ENCODE measurements around the gene ZNF579. TPM values are rescaled to one million over a fixed set of nuclear protein-coding genes. Genes with fewer than 3 reads are reported as not detected.

Gene ZNF579
- total RNA-seq, 1 experiment from 2014 or later: 13.5 TPM

GRCh38 chr19:55550321-55550650 lies 30.4 kb downstream of the ZNF579 start:
- Histone ChIP-seq H4K20me1 (ENCODE audit: low read length) (no peaks in the 10 kb centered on the region), H3K27ac (ENCODE audit: low read length) (peak overlapping the region; percentile 86), H2AFZ (ENCODE audit: low read length) (0 out of 2 replicates have a peak overlapping the region, but pooled peaks have one; percentile 4), H3F3A (ENCODE audit: low read length, unreplicated experiment) (peaks cover 3% of the 10 kb centered on the region), H3K9ac (ENCODE audit: low read length) (0 out of 2 replicates have a peak overlapping the region, but pooled peaks have one; percentile 55), H3K9me2 (replicated peaks; ENCODE audit: low read length) (no peaks in the 10 kb centered on the region), H3K9me3 (ENCODE audit: low read length) (no peaks in the 10 kb centered on the region), H3K36me3 (ENCODE audit: low read depth, low read length) (no peaks in the 10 kb centered on the region), H3K4me3 (ENCODE audit: low read length) (no peak overlapping the region), H3K4me1 (ENCODE audit: insufficient read depth, low read length) (peaks cover 40% of the 10 kb centered on the region), H3K27me3 (ENCODE audit: low read length) (no peaks in the 10 kb centered on the region), H3K4me2 (ENCODE audit: low read length) (no peak overlapping the region; the same call in 1 of the 2 replicates), H3K79me2 (ENCODE audit: low read length) (no peaks in the 10 kb centered on the region)
- TF ChIP-seq, protein P1, sequence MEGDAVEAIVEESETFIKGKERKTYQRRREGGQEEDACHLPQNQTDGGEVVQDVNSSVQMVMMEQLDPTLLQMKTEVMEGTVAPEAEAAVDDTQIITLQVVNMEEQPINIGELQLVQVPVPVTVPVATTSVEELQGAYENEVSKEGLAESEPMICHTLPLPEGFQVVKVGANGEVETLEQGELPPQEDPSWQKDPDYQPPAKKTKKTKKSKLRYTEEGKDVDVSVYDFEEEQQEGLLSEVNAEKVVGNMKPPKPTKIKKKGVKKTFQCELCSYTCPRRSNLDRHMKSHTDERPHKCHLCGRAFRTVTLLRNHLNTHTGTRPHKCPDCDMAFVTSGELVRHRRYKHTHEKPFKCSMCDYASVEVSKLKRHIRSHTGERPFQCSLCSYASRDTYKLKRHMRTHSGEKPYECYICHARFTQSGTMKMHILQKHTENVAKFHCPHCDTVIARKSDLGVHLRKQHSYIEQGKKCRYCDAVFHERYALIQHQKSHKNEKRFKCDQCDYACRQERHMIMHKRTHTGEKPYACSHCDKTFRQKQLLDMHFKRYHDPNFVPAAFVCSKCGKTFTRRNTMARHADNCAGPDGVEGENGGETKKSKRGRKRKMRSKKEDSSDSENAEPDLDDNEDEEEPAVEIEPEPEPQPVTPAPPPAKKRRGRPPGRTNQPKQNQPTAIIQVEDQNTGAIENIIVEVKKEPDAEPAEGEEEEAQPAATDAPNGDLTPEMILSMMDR (conservative IDR thresholded peaks at IDR 0.05; ENCODE audit: low read depth, low read length): no peak
- no peak for TF ChIP-seq EZH2 (IDR thresholded peaks at IDR 0.05; ENCODE audit: low read length, unreplicated experiment)
- TF ChIP-seq EZH2phosphoT487 (IDR thresholded peaks at IDR 0.05; ENCODE audit: borderline replicate concordance, low read length): no peak
- no TSS peak for BruUV-seq (replicated peaks)
- CTCF ChIA-PET: no interaction called here
- intact Hi-C loops (cut with micrococcal nuclease): no loop called here
- no peak for ATAC-seq
- POLR2A ChIA-PET (ENCODE audit: unreplicated experiment): no interaction called here
- no peak for DNase-seq

DNA sequence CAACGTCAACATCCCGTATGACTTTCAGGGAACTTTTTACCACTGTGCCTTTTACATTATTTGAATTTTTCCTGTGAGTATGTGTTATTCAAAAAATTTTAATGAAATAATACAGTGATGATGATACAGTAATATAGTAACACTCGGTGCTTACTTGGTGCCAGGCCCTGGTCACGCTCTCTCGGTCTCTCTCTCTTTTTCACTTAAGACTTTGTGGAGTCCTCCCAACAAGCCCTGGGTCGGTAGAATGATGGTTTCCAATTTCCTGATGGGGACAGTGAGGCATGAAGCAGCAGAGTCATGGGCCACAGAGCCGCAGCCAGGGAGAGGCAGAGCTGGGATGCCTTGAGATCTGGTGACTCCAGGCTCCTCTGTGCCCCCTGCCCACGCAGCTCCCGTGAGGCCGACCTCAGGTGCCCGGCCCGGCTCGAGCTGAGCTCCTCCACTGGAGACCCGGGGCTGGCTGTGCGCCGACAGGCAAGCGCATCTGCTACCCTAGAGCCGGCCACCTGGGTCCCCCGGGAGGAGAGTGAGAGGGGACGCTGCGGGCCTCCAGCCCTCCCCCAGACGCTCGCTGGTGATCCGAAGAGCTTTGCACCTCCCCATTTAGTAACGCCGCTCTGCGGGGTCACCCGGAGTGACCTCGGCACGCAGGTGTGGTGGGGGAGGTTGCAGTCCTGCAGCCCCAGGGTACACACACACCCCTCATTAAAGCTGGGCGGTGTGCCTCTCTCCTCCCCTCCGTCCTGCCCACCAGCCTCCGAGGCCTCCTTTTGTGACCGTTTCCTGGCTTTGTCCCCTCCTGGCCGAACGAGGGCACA lies 30.9 kb downstream of the ZNF579 start:
- peak overlapping the region; percentile 55 for H3K9ac ChIP-seq (ENCODE audit: low read length)
- intact Hi-C loops (cut with micrococcal nuclease): loop anchor here (2.0 kb wide), 1 partner anchor 31 kb away; the partner anchor contains the start of gene ZNF579
- CTCF ChIA-PET: interaction anchor here (0.5 kb wide), 1 partner anchor 17 kb away, joined by 4 read pairs; no protein-coding TSS in a partner anchor

More for the DNA sequence above, 30.9 kb downstream of the ZNF579 start:
- Histone ChIP-seq H3F3A (ENCODE audit: low read length, unreplicated experiment) (peaks cover 3% of the 10 kb centered on the region), H3K79me2 (ENCODE audit: low read length) (no peaks in the 10 kb centered on the region), H3K4me1 (ENCODE audit: insufficient read depth, low read length) (peaks cover 46% of the 10 kb centered on the region), H2AFZ (ENCODE audit: low read length) (peak overlapping the region; percentile 45), H3K4me2 (ENCODE audit: low read length) (peak overlapping the region; percentile 46), H3K9me2 (replicated peaks; ENCODE audit: low read length) (no peaks in the 10 kb centered on the region), H3K4me3 (ENCODE audit: low read length) (no peak overlapping the region), H3K27ac (ENCODE audit: low read length) (peak overlapping the region; percentile 86), H3K27me3 (ENCODE audit: low read length) (no peaks in the 10 kb centered on the region), H3K9me3 (ENCODE audit: low read length) (no peaks in the 10 kb centered on the region), H3K36me3 (ENCODE audit: low read depth, low read length) (no peaks in the 10 kb centered on the region), H4K20me1 (ENCODE audit: low read length) (no peaks in the 10 kb centered on the region)
- DNase-seq: peak; percentile 81
- TF ChIP-seq, protein P1 (conservative IDR thresholded peaks at IDR 0.05; ENCODE audit: low read depth, low read length): no peak
- TF ChIP-seq EZH2phosphoT487 (IDR thresholded peaks at IDR 0.05; ENCODE audit: borderline replicate concordance, low read length): no peak
- TF ChIP-seq EZH2 (IDR thresholded peaks at IDR 0.05; ENCODE audit: low read length, unreplicated experiment): no peak
- POLR2A ChIA-PET (ENCODE audit: unreplicated experiment): interaction anchor here (0.5 kb wide), 1 partner anchor 9 kb away, joined by 3 read pairs; no protein-coding TSS in a partner anchor
- TSS peak; percentile 86 for BruUV-seq (replicated peaks)
- ATAC-seq: peak; percentile 42
